DOHH2 (cell line): ENCODE measurements around the gene SPOCK1.

Source experiments
- EZH2phosphoT487 ChIP-seq: fragments of 200-600 bp; sonication (generic); IDR thresholded peaks from 2 replicates; pipeline ENCODE4 v1.6.1; 2017; ENCODE audit warnings: borderline replicate concordance, mild to moderate bottlenecking, antibody characterized with exemption, low read length, moderate library complexity, mixed read lengths
- TF ChIP-seq, protein P1 (sequence below): fragments of 200-600 bp; sonication (generic); IDR thresholded peaks from one replicate; pipeline ENCODE4 v1.5.1; 2014; ENCODE audit warnings: antibody characterized with exemption, mild to moderate bottlenecking, low read depth, low read length; ENCODE audit not compliant: poor library complexity, severe bottlenecking

GRCh38 chr5:137501846-137502406 is 2.8 kb upstream of the SPOCK1 start:
- TF ChIP-seq, protein P1, sequence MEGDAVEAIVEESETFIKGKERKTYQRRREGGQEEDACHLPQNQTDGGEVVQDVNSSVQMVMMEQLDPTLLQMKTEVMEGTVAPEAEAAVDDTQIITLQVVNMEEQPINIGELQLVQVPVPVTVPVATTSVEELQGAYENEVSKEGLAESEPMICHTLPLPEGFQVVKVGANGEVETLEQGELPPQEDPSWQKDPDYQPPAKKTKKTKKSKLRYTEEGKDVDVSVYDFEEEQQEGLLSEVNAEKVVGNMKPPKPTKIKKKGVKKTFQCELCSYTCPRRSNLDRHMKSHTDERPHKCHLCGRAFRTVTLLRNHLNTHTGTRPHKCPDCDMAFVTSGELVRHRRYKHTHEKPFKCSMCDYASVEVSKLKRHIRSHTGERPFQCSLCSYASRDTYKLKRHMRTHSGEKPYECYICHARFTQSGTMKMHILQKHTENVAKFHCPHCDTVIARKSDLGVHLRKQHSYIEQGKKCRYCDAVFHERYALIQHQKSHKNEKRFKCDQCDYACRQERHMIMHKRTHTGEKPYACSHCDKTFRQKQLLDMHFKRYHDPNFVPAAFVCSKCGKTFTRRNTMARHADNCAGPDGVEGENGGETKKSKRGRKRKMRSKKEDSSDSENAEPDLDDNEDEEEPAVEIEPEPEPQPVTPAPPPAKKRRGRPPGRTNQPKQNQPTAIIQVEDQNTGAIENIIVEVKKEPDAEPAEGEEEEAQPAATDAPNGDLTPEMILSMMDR, result no peak
- TF ChIP-seq EZH2phosphoT487, result no peak
